NCI-H1436 (cell line): ENCODE results near the gene PALLD.

Source experiments
- DNase-seq: peaks from one replicate; lab custom pipeline; 2025; lab: John Stamatoyannopoulos, UW

PALLD gene

GRCh38 chr4:168527560-168527959 is 30.7 kb downstream of the PALLD start:
- no peak for DNase-seq

- DNase-seq: no peak
Observed at GRCh38 chr4:168528131-168528949, 31.5 kb downstream of the PALLD start.

- DNase-seq: no peak
Observed at GRCh38 chr4:168529257-168529656, 32.4 kb downstream of the PALLD start.

DNA sequence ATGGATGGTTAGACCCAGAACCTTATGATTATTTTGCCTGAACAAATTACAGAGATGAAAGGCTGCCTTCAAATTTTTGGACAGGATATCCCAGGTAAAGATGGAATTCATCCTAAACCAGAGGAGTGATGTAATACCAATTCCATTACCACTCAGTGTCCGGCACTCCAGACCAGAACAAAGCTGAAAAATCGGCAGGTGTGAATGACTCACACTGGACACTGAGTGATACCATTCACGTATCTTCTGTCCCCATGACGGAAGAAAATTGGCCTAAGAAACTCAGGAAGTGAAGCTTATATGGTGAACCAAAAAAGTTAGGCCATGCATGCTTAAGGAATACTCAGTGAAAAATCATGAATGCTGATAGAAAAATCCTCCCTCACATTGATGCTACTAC is 34.5 kb downstream of the PALLD start:
- DNase-seq: no peak

GRCh38 chr4:168534535-168534934 is 37.7 kb downstream of the PALLD start:
- DNase-seq: no peak

GRCh38 chr4:168535689-168536088 is 38.8 kb downstream of the PALLD start:
- no peak for DNase-seq

GRCh38 chr4:168536448-168536847 is 39.6 kb downstream of the PALLD start:
- DNase-seq: no peak

GRCh38 chr4:168537086-168537485 is 40.2 kb downstream of the PALLD start:
- no peak for DNase-seq

DNA sequence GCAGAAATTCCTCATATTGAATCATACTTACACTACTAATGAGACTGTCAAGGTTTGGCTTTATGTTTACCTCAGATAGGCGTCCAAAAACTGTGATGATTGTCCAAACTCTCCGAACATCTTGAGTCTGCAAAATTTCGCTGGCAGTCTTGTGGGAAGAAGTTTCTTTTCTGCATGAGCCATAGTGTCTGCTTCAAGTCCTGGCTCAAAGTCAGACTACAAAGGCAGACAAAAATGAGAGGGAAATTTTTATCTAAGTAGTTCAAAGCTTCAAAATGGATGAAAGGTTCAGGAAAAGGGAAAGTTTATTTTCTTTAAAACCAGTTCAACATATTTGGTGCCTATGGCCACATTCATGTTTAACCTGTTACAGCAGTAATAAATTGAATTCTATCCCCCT is 40.7 kb downstream of the PALLD start:
- no peak for DNase-seq

- DNase-seq: no peak
Observed at GRCh38 chr4:168538632-168539031, 41.8 kb downstream of the PALLD start.

GRCh38 chr4:168540086-168540485 is 43.2 kb downstream of the PALLD start:
- no peak for DNase-seq

GRCh38 chr4:168540503-168541265 is 43.8 kb downstream of the PALLD start:
- DNase-seq: peak; percentile 5

DNA sequence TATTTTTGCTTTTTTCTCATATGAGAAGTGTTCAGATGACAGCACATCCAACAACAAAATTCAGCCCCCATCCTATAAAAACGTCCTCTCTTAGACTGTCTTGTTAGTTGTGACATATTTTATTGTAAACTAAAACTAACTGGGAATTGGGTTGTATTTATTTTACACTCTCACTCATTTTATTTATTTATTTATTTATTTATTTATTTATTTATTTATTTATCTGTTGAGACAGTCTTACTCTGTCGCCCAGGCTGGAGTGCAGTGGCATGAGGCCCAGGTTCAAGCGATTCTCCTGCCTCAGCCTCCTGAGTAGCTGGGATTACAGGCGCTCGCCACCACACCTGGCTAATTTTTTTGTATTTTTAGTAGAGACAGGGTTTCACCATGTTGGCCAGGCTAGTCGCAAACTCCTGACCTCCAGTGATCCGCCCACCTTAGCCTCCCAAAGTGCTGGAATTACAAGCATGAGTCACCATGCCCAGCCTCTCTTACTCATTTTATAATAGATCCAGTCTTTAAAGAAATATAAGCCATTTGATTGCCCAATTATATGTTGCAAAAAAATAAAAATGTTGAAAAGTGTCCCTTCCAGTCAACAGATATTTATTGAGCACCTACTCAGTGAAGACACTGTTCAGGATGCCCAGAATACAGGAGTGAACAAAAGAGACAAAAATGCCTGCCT is 44.6 kb downstream of the PALLD start:
- no peak for DNase-seq

- no peak for DNase-seq
Observed at GRCh38 chr4:168549143-168549542, 52.3 kb downstream of the PALLD start.

- DNase-seq: no peak
Observed at GRCh38 chr4:168550064-168550766, 53.4 kb downstream of the PALLD start.

DNA sequence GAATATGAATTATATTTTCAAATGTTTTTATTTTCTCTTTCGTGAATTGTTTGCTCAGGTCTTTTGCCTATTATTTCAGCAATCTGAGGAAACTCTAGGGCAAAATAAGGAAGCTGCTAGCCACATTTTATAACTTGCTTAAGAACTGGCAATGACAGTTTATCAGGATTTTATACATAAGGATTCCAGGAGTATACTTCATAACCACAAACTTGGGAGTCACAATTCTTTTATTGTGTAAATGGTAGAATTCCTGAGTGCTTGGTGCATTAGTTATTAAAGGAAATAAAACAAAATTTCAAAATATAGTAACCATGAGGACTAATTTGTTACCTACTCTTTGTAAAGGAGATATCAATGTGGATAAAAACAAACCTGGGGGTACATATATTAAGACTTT is 54.4 kb downstream of the PALLD start:
- DNase-seq: no peak

DNA sequence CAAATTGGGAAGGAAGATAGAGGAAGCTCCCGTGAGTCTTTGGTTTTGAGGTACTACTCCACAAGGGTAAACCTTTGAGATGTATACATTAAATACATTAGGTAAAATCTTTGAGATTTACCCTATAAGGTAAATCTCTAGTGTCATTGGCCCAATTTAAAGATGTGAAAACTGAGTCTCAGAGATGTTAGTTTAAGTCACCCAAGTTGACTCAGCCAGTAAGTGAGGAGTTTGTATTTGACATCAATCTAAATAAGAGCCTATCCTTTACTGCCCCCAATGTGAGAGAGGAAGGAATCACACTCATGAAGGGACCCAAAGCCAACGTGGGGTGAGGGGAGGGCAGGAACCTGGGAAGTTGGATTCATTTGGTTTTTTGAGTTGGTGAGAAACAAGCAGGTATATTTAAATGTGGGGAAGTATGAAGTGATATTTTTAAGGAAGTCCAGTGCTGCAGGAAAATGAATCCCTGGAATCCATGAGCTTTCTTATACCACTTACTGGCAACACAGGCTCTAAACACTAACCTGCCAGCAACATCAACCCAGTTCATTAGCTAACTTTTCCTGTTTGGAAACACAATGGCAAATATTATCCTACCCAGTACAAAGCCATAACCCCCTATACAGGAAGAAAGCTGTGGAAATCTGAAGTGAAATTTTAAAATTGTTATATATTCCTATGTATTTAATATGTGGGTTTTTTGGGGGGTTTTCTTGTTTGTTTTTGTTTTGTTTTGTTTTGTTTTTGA is 55.3 kb downstream of the PALLD start:
- no peak for DNase-seq

DNA sequence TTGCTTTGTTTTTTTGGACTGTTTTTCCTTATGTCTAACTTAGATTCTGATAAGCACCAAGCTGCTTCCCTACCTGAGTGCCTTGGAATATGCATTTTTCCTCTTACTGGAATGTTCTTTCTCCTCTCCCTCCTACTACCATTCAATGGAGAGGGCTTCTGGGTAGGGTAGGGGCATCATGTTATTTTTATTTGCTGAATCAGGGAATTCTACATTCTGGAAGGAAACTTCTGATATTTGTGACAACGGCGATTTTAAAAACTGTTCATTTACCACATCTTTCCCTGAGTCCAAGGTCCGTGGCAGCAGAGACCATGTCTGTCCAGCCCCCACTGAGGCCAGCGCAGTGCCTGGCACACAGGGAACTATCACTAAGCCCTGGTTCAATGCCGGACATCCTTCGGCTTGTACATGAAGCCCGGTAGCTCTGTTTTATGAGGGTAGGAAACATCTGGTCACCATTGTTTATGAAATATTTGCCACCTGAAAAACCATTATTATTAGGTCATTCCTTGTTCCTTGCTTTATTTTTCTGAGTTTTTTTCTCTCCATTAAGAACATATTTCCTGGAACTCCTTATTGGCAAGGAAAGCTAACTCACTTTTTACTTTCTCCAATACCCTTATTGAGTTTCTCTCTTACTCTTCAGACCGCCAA is 57.0 kb downstream of the PALLD start:
- no peak for DNase-seq

DNA sequence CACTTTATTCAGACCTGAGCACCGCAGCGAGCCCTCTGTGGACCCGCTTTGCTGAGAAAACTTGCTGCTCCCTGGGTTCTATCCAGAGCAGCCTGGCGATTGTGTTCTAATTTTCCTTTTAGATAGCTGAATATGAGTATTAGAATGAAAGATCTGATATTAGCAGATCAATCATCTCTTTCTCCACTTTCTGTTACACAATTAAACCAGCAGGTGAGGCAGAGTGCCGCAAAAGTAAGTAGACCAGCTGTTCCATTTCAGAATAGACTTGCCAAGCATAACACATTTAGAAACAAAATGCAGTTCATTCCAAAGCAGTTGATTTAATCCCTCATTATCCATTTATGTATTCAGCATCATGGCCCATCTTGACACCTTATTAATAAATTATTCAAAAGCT is 58.6 kb downstream of the PALLD start:
- no peak for DNase-seq

DNA sequence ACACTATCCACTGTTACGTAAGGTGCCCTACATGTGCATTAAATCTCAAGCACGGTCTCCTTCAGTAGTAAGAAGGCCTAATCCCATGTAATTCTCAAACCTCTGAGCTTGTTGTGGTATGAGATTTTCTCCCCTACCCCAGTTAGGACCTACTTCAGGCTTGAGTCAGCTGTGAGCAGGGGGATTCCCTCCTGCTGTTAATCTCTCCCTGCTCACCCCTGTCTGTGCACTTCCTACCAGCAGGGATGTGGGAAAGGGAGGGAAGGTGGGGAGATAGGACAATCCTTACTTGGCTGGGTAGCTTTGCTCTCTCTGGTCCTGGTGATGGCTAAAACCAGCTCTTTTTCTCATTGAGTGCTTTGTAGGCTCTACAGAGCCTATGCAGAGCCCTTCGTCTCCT is 60.8 kb downstream of the PALLD start:
- DNase-seq: no peak

- no peak for DNase-seq
Observed at GRCh38 chr4:168558599-168558998, 61.7 kb downstream of the PALLD start.
